ENCODE results near the gene IFT20.

GRCh38 chr17:28346199-28346580 is 10.9 kb upstream of the IFT20 start:
- TF ChIP-seq POLR2A (IDR thresholded peaks at IDR 0.05; ENCODE audit: low read length) (no peak), USF2 (IDR thresholded peaks at IDR 0.05) (no peak), RCOR1 (IDR thresholded peaks at IDR 0.05; ENCODE audit: low read depth, low read length) (no peak), E2F6 (IDR thresholded peaks at IDR 0.05; ENCODE audit: borderline replicate concordance, low read depth) (no peak), CTCF (IDR thresholded peaks at IDR 0.05) (no peak), SMC3 (IDR thresholded peaks at IDR 0.05) (no peak), KDM1A (IDR thresholded peaks at IDR 0.05; ENCODE audit: low read depth) (no peak)
